Tibial nerve (tissue), 4 donors: Measurements from ENCODE around the gene SAMD14. TPM values are rescaled to one million over a fixed set of nuclear protein-coding genes. Genes with fewer than 3 reads are reported as not detected.

Experiments used
- DNase-seq, 2 donors: peaks; one replicate each; pipeline ENCODE4 v3.0.0-alpha.2; 2019; ENCODE audit warnings: low spot score in 2 of 2
- H3K27ac ChIP-seq, 4 donors: fragments of 200-600 bp; sonication (generic) in 3 of 4; one replicate each; pipeline ENCODE4 v1.5.1; 2017 to 2019; ENCODE audit warnings: mild to moderate bottlenecking in 1 of 4
- H3K27me3 ChIP-seq, 2 donors: fragments of 200-600 bp; sonication (generic) in 1 of 2; one replicate each; pipeline versions ENCODE4 v1.5.1 to v1.6.0; 2017 to 2019
- H3K36me3 ChIP-seq, 3 donors: fragments of 200-600 bp; sonication (generic); one replicate each; pipeline ENCODE4 v1.5.1; 2018 to 2019
- H3K4me1 ChIP-seq, 4 donors: fragments of 200-600 bp; sonication (generic) in 3 of 4; one replicate each; pipeline ENCODE4 v1.5.1; 2017 to 2019
- H3K4me3 ChIP-seq, 4 donors: fragments of 200-600 bp; sonication (generic) in 3 of 4; one replicate each; pipeline ENCODE4 v1.5.1; 2017 to 2019; ENCODE audit warnings: mild to moderate bottlenecking in 1 of 4, moderate library complexity in 1 of 4
- H3K9me3 ChIP-seq, 4 donors: fragments of 200-600 bp; sonication (generic) in 3 of 4; one replicate each; pipeline ENCODE4 v1.5.1; 2017 to 2019
- CTCF ChIP-seq, 5 experiments: fragments of 200-600 bp in 3 of 5; fragments of 450-650 bp in 2 of 5; sonication (generic) in 3 of 5; IDR thresholded peaks; one replicate each; pipeline ENCODE4 v1.5.1; 2016 to 2019; ENCODE audit warnings: antibody characterized with exemption in 5 of 5, mild to moderate bottlenecking in 3 of 5, moderate library complexity in 2 of 5
- EP300 ChIP-seq, 2 donors: sonication (generic); formaldehyde crosslinking; IDR thresholded peaks; one replicate each; pipeline ENCODE4 v1.6.1; 2017; ENCODE audit warnings: antibody characterized with exemption in 2 of 2, mild to moderate bottlenecking in 1 of 2
- POLR2A ChIP-seq, 2 donors: fragments of 450-650 bp; IDR thresholded peaks; one replicate each; pipeline ENCODE4 v1.6.1; 2017; ENCODE audit warnings: antibody characterized with exemption in 2 of 2, mild to moderate bottlenecking in 2 of 2, moderate library complexity in 2 of 2
- WGBS, 2 donors: methylation state at CpG; one replicate each; pipeline ENCODE4 v1.1.5; 2018; 5-methylcytosine and 5-hydroxymethylcytosine counted together
- total RNA-seq, 4 donors: library from RNA; depleted of rRNA; stranded (reverse); fragments of >200 nt; gene quantifications; one replicate each; pipeline ENCODE4 v1.1.0, GENCODE V29; 2016

The SAMD14 gene
- total RNA-seq, 4 donors from 2014 or later: 0.63 to 1.5 (median 1.1) TPM

DNA sequence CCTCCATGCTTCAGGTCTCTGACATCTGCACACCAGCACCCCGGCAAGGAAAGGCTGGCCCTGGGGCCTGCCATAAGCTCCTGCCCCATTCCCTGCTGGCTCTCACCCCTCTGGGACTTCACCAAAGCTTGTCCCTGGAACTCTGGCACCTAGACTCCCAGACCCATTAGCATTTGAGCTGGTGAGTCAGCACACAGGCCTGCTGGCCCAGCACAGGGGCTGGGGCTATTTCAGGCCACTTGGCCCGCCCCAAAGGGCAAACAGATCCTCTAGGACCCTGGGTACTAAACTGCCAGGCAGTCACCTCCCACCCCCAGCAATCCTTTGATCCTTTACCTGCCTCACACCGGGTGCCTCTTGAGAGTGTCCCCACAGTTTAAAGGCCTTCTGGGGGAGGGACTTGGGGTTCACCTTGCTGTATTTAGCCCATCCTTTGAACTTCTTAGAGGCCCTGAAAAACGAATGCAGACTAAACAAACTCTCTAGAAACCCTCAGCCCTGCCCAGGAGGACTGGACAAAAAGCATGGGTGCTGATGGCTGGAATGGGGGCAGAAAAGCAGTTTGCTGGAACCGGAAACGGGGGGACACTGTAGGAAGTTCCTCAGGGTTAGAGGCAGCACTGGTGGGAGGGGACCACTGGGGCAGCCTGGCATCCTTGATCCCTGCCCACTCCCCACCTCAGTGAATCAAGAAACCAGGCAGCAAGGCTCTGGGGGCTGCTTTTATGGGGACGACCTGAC, 3.2 kb upstream of the SAMD14 start:
- Histone ChIP-seq H3K9me3 (no peaks in the 10 kb centered on the region), H3K4me3 (no peak overlapping the region), H3K36me3 (peaks cover 0 to 43% (median 13%) of the 10 kb centered on the region in 3 donors), H3K4me1 (peaks cover 0 to 43% (median 18%) of the 10 kb centered on the region in 4 donors), H3K27ac (peak overlapping the region in 1 of 4 donors; percentile 8), H3K27me3 (peaks cover 0 to 27% of the 10 kb centered on the region in 2 donors)
- WGBS, 2 donors: 37 to 51% methylated on average over 7 of the region's 7 CpGs
- no peak for DNase-seq
- TF ChIP-seq EP300 (IDR thresholded peaks at IDR 0.05) (no peak), CTCF (IDR thresholded peaks at IDR 0.05) (no peak), POLR2A (IDR thresholded peaks at IDR 0.05) (no peak)

- 85 to 90% methylated on average over 6 of the region's 6 CpGs for WGBS, 2 donors
- Histone ChIP-seq H3K4me1 (peaks cover 0 to 48% (median 20%) of the 10 kb centered on the region in 4 donors), H3K36me3 (peaks cover 0 to 33% (median 7%) of the 10 kb centered on the region in 3 donors), H3K27ac (no peak overlapping the region), H3K27me3 (peaks cover 0 to 36% of the 10 kb centered on the region in 2 donors), H3K9me3 (no peaks in the 10 kb centered on the region), H3K4me3 (no peak overlapping the region)
- no peak for DNase-seq
- no peak for TF ChIP-seq CTCF (IDR thresholded peaks at IDR 0.05)
- no peak for TF ChIP-seq EP300 (IDR thresholded peaks at IDR 0.05)
- TF ChIP-seq POLR2A (IDR thresholded peaks at IDR 0.05): no peak
Measured at GRCh38 chr17:50132104-50132794, 2.3 kb upstream of the SAMD14 start.

GRCh38 chr17:50130559-50131305, 772 bp upstream of the SAMD14 start:
- peak overlapping the region in 1 of 4 donors; percentile 55 for H3K4me3 ChIP-seq
- no peak overlapping the region for H3K27ac ChIP-seq
- TF ChIP-seq CTCF (IDR thresholded peaks at IDR 0.05): no peak
- TF ChIP-seq EP300 (IDR thresholded peaks at IDR 0.05): no peak
- no peak for TF ChIP-seq POLR2A (IDR thresholded peaks at IDR 0.05)
- H3K36me3 ChIP-seq: peaks cover 0 to 18% (median 5%) of the 10 kb centered on the region in 3 donors
- DNase-seq: no peak
- no peaks in the 10 kb centered on the region for H3K9me3 ChIP-seq
- 56 to 66% methylated on average over 19 of the region's 19 CpGs for WGBS, 2 donors
- peaks cover 0 to 48% (median 20%) of the 10 kb centered on the region in 4 donors for H3K4me1 ChIP-seq
- H3K27me3 ChIP-seq: peaks cover 0 to 41% of the 10 kb centered on the region in 2 donors

DNA sequence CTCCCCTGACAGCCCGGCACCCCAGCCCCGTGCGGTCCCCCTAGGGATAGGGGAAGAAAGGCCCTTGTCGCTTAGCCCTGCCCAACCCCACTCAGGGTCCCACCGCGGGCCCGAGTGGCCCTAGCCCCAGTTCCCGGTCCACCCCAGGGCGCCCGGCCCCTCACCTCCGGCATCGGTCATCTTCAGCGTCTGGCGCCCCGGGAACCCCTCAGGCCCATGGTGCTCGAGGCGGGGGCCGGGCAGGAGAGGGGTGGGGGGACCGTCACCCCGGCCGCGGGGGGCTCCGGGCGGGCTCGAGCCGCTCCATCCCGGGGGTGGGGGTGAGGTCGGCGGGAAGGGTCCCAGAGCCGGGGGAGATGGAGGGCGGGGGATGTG, 620 bp downstream of the SAMD14 start:
- no peak for DNase-seq
- Histone ChIP-seq H3K4me3 (peak overlapping the region in 3 of 4 donors; percentile 36 to 55 (median 44)), H3K9me3 (no peaks in the 10 kb centered on the region), H3K27me3 (peaks cover 0 to 41% of the 10 kb centered on the region in 2 donors), H3K36me3 (peaks cover 0 to 4% (median 0%) of the 10 kb centered on the region in 3 donors), H3K4me1 (peaks cover 0 to 48% (median 20%) of the 10 kb centered on the region in 4 donors), H3K27ac (no peak overlapping the region)
- no peak for TF ChIP-seq EP300 (IDR thresholded peaks at IDR 0.05)
- TF ChIP-seq CTCF (IDR thresholded peaks at IDR 0.05): no peak
- TF ChIP-seq POLR2A (IDR thresholded peaks at IDR 0.05): no peak
- WGBS, 2 donors: 1 to 4% methylated on average over 17 to 24 of the region's 31 CpGs
